Esophagus squamous epithelium (tissue), 5 donors: ENCODE measurements around the gene GTPBP4. TPM values are rescaled to one million over a fixed set of nuclear protein-coding genes. Genes with fewer than 3 reads are reported as not detected.

Source experiments
- DNase-seq: peaks from one replicate; lab custom pipeline; 2025; lab: John Stamatoyannopoulos, UW
- H3K27ac ChIP-seq, 4 donors: fragments of 200-600 bp; sonication (generic); one replicate each; pipeline ENCODE4 v1.5.1; 2016 to 2019; ENCODE audit warnings: mild to moderate bottlenecking in 1 of 4
- H3K27me3 ChIP-seq, 4 donors: fragments of 200-600 bp; sonication (generic); 1 replicate in 3 of 4; 2 replicates in 1 of 4; pipeline versions ENCODE4 v1.5.1 to v1.6.0; 2017 to 2021; ENCODE audit warnings: antibody characterized with exemption in 1 of 4
- H3K36me3 ChIP-seq, 3 donors: fragments of 200-600 bp; sonication (generic); one replicate each; pipeline ENCODE4 v1.5.1; 2016 to 2019
- H3K4me1 ChIP-seq, 3 donors: fragments of 200-600 bp; sonication (generic); one replicate each; pipeline ENCODE4 v1.5.1; 2017 to 2019
- H3K4me3 ChIP-seq, 4 donors: fragments of 200-600 bp; sonication (generic); 1 replicate in 3 of 4; 2 replicates in 1 of 4; pipeline ENCODE4 v1.5.1; 2016 to 2019; ENCODE audit warnings: mild to moderate bottlenecking in 2 of 4, moderate library complexity in 1 of 4
- H3K9me3 ChIP-seq, 3 donors: fragments of 200-600 bp; sonication (generic); one replicate each; pipeline ENCODE4 v1.5.1; 2016 to 2019
- CTCF ChIP-seq, 6 experiments: fragments of 450-650 bp in 4 of 6; fragments of 200-600 bp in 2 of 6; sonication (generic) in 2 of 6; IDR thresholded peaks; one replicate each; pipeline ENCODE4 v1.5.1; 2016 to 2019; ENCODE audit warnings: antibody characterized with exemption in 6 of 6, mild to moderate bottlenecking in 4 of 6, moderate library complexity in 4 of 6
- POLR2A ChIP-seq, 4 donors: fragments of 450-650 bp; IDR thresholded peaks; one replicate each; pipeline ENCODE4 v1.6.1; 2017; ENCODE audit warnings: antibody characterized with exemption in 4 of 4, mild to moderate bottlenecking in 4 of 4, moderate library complexity in 3 of 4
- WGBS, 2 donors: methylation state at CpG; one replicate each; pipeline ENCODE4 v1.1.5; 2018; 5-methylcytosine and 5-hydroxymethylcytosine counted together
- intact Hi-C: fragments of 100-400 bp; cut with DNase I; formaldehyde crosslinking; loops from one replicate; pipeline ENCODE4 v1.15.0; 2022
- total RNA-seq, 4 donors: library from RNA; depleted of rRNA; stranded (reverse); fragments of >200 nt; gene quantifications; one replicate each; pipeline ENCODE4 v1.1.0, GENCODE V29; 2016
- donor health status: DM: yes; HTN: yes; CAD: no.

Gene GTPBP4
- total RNA-seq, 4 donors from 2014 or later = 10.2 to 35.1 (median 23.1) TPM

GRCh38 chr10:992871-993270 is 4.6 kb downstream of the GTPBP4 start:
- TF ChIP-seq POLR2A (IDR thresholded peaks at IDR 0.05) = no peak
- peaks cover 9 to 22% (median 13%) of the 10 kb centered on the region in 3 donors for H3K4me1 ChIP-seq
- H3K36me3 ChIP-seq = peaks cover 4 to 58% (median 24%) of the 10 kb centered on the region in 3 donors
- no peak overlapping the region for H3K4me3 ChIP-seq
- no peaks in the 10 kb centered on the region for H3K9me3 ChIP-seq
- intact Hi-C loops = no loop called here
- no peaks in the 10 kb centered on the region for H3K27me3 ChIP-seq
- DNase-seq = no peak
- H3K27ac ChIP-seq = no peak overlapping the region

- intact Hi-C loops = no loop called here
- H3K36me3 ChIP-seq = peaks cover 13 to 79% (median 45%) of the 10 kb centered on the region in 3 donors
- TF ChIP-seq POLR2A (IDR thresholded peaks at IDR 0.05) = no peak
- TF ChIP-seq CTCF (IDR thresholded peaks at IDR 0.05) = no peak
- DNase-seq = no peak
- no peak overlapping the region for H3K4me3 ChIP-seq
- no peak overlapping the region for H3K27ac ChIP-seq
- peaks cover 0 to 10% (median 1%) of the 10 kb centered on the region in 3 donors for H3K4me1 ChIP-seq
- H3K9me3 ChIP-seq = no peaks in the 10 kb centered on the region
- 96 to 99% methylated on average over 6 of the region's 6 CpGs for WGBS, 2 donors
- H3K27me3 ChIP-seq = no peaks in the 10 kb centered on the region
Measured at GRCh38 chr10:994836-995558, 6.8 kb downstream of the GTPBP4 start.

- Histone ChIP-seq H3K27me3 (no peaks in the 10 kb centered on the region), H3K27ac (no peak overlapping the region), H3K36me3 (peaks cover 13 to 84% (median 50%) of the 10 kb centered on the region in 3 donors), H3K4me1 (peaks cover 0 to 5% (median 0%) of the 10 kb centered on the region in 3 donors), H3K9me3 (no peaks in the 10 kb centered on the region), H3K4me3 (no peak overlapping the region)
- intact Hi-C loops = no loop called here
- TF ChIP-seq POLR2A (IDR thresholded peaks at IDR 0.05) (no peak), CTCF (IDR thresholded peaks at IDR 0.05) (no peak)
- no peak for DNase-seq
- 92% methylated on average over 7 of the region's 7 CpGs for WGBS, 2 donors
Measured at GRCh38 chr10:995559-995926, 7.3 kb downstream of the GTPBP4 start.

GRCh38 chr10:996031-996430 is 7.8 kb downstream of the GTPBP4 start:
- no peaks in the 10 kb centered on the region for H3K9me3 ChIP-seq
- 93% methylated on average over 12 of the region's 12 CpGs for WGBS, 2 donors
- no peak for DNase-seq
- intact Hi-C loops = no loop called here
- peaks cover 0 to under 1% (median 0%) of the 10 kb centered on the region in 3 donors for H3K4me1 ChIP-seq
- H3K4me3 ChIP-seq = no peak overlapping the region
- TF ChIP-seq CTCF (IDR thresholded peaks at IDR 0.05) = no peak
- no peak for TF ChIP-seq POLR2A (IDR thresholded peaks at IDR 0.05)
- no peak overlapping the region for H3K27ac ChIP-seq
- H3K36me3 ChIP-seq = peaks cover 13 to 86% (median 54%) of the 10 kb centered on the region in 3 donors
- no peaks in the 10 kb centered on the region for H3K27me3 ChIP-seq

GRCh38 chr10:997266-998022 is 9.2 kb downstream of the GTPBP4 start:
- WGBS, 2 donors = 84 to 88% methylated on average over 14 to 15 of the region's 19 CpGs
- intact Hi-C loops = no loop called here
- TF ChIP-seq CTCF (IDR thresholded peaks at IDR 0.05) (no peak), POLR2A (IDR thresholded peaks at IDR 0.05) (no peak)
- H3K27ac ChIP-seq = no peak overlapping the region
- DNase-seq = no peak
- H3K36me3 ChIP-seq = peaks cover 13 to 100% (median 61%) of the 10 kb centered on the region in 3 donors
- H3K9me3 ChIP-seq = peaks cover 0 to 11% (median 4%) of the 10 kb centered on the region in 3 donors
- H3K27me3 ChIP-seq = no peaks in the 10 kb centered on the region
- no peaks in the 10 kb centered on the region for H3K4me1 ChIP-seq
- no peak overlapping the region for H3K4me3 ChIP-seq
